Gastroesophageal sphincter (tissue), 4 donors: ENCODE measurements around the gene CEACAM6. TPM values are rescaled to one million over a fixed set of nuclear protein-coding genes. Genes with fewer than 3 reads are reported as not detected.

ENCODE experiments used
- ATAC-seq: fragments of 150-250 bp; one replicate; pipeline ENCODE4 v1.9.1; 2016; ENCODE audit warnings: mild to moderate bottlenecking, moderate library complexity
- H3K27ac ChIP-seq, 4 donors: fragments of 200-600 bp; sonication (generic) in 3 of 4; 1 replicate in 3 of 4; 2 replicates in 1 of 4; pipeline ENCODE4 v1.5.1; 2016 to 2019
- H3K27me3 ChIP-seq: fragments of 200-600 bp; sonication (generic); one replicate; pipeline ENCODE4 v1.5.1; 2019
- H3K36me3 ChIP-seq, 2 donors: fragments of 200-600 bp; sonication (generic); one replicate each; pipeline ENCODE4 v1.5.1; 2019; ENCODE audit warnings: control low read depth in 1 of 2
- H3K4me1 ChIP-seq, 3 donors: fragments of 200-600 bp; sonication (generic); 1 replicate in 2 of 3; 2 replicates in 1 of 3; pipeline ENCODE4 v1.5.1; 2016 to 2019; ENCODE audit warnings: control low read depth in 2 of 3
- H3K4me3 ChIP-seq, 2 donors: fragments of 200-600 bp; sonication (generic); one replicate each; pipeline ENCODE4 v1.5.1; 2019; ENCODE audit warnings: mild to moderate bottlenecking in 1 of 2, moderate library complexity in 1 of 2
- H3K9me3 ChIP-seq, 3 donors: fragments of 200-600 bp; sonication (generic); one replicate each; pipeline ENCODE4 v1.5.1; 2017 to 2019; ENCODE audit warnings: control low read depth in 2 of 3
- EP300 ChIP-seq: sonication (generic); formaldehyde crosslinking; IDR thresholded peaks from one replicate; pipeline ENCODE4 v1.6.1; 2017; ENCODE audit warnings: antibody characterized with exemption, mild to moderate bottlenecking
- POLR2A ChIP-seq, 2 donors: fragments of 450-650 bp; IDR thresholded peaks; one replicate each; pipeline ENCODE4 v1.6.1; 2017; ENCODE audit warnings: antibody characterized with exemption in 2 of 2, mild to moderate bottlenecking in 2 of 2, moderate library complexity in 1 of 2
- POLR2AphosphoS5 ChIP-seq: sonication (generic); formaldehyde crosslinking; IDR thresholded peaks from one replicate; pipeline ENCODE4 v1.6.1; 2017; ENCODE audit warnings: antibody characterized with exemption
- WGBS, 2 donors: methylation state at CpG; one replicate each; pipeline ENCODE4 v1.1.5; 2018; ENCODE audit warnings: low coverage in 1 of 2; 5-methylcytosine and 5-hydroxymethylcytosine counted together
- total RNA-seq, 4 donors: library from RNA; depleted of rRNA; stranded (reverse); fragments of >200 nt; gene quantifications; one replicate each; pipeline ENCODE4 v1.1.0, GENCODE V29; 2016
- TF ChIP-seq, protein P1 (sequence below), 4 experiments: fragments of 200-600 bp in 2 of 4; fragments of 450-650 bp in 2 of 4; sonication (generic) in 1 of 4; IDR thresholded peaks; one replicate each; pipeline ENCODE4 v1.5.1; 2017 to 2019; ENCODE audit warnings: antibody characterized with exemption in 4 of 4, mild to moderate bottlenecking in 2 of 4, moderate library complexity in 2 of 4

Gene CEACAM6
- total RNA-seq, 4 donors from 2014 or later = 0.78 to 30.2 TPM; not detected in 2

- 33 to 68% methylated on average over 1 to 3 of the region's 3 CpGs for WGBS, 2 donors
- Histone ChIP-seq H3K36me3 (no peaks in the 10 kb centered on the region), H3K4me3 (no peak overlapping the region), H3K27me3 (peaks cover 32% of the 10 kb centered on the region), H3K27ac (no peak overlapping the region), H3K9me3 (no peaks in the 10 kb centered on the region), H3K4me1 (no peaks in the 10 kb centered on the region)
- no peak for TF ChIP-seq EP300
- TF ChIP-seq POLR2A (IDR thresholded peaks at IDR 0.05) = no peak
- TF ChIP-seq, protein P1, sequence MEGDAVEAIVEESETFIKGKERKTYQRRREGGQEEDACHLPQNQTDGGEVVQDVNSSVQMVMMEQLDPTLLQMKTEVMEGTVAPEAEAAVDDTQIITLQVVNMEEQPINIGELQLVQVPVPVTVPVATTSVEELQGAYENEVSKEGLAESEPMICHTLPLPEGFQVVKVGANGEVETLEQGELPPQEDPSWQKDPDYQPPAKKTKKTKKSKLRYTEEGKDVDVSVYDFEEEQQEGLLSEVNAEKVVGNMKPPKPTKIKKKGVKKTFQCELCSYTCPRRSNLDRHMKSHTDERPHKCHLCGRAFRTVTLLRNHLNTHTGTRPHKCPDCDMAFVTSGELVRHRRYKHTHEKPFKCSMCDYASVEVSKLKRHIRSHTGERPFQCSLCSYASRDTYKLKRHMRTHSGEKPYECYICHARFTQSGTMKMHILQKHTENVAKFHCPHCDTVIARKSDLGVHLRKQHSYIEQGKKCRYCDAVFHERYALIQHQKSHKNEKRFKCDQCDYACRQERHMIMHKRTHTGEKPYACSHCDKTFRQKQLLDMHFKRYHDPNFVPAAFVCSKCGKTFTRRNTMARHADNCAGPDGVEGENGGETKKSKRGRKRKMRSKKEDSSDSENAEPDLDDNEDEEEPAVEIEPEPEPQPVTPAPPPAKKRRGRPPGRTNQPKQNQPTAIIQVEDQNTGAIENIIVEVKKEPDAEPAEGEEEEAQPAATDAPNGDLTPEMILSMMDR (IDR thresholded peaks at IDR 0.05) = no peak
- no peak for ATAC-seq
Measured at GRCh38 chr19:41739361-41739760, 16.0 kb upstream of the CEACAM6 start.

GRCh38 chr19:41740415-41741243, 14.7 kb upstream of the CEACAM6 start:
- H3K27ac ChIP-seq = no peak overlapping the region
- no peaks in the 10 kb centered on the region for H3K36me3 ChIP-seq
- H3K4me1 ChIP-seq = no peaks in the 10 kb centered on the region
- 37 to 66% methylated on average over 4 to 5 of the region's 5 CpGs for WGBS, 2 donors
- peaks cover 38% of the 10 kb centered on the region for H3K27me3 ChIP-seq
- H3K9me3 ChIP-seq = no peaks in the 10 kb centered on the region
- H3K4me3 ChIP-seq = no peak overlapping the region
- TF ChIP-seq, protein P1 (IDR thresholded peaks at IDR 0.05) = no peak
- ATAC-seq = no peak

- WGBS, 2 donors = 66 to 79% methylated on average over 2 of the region's 2 CpGs
- Histone ChIP-seq H3K27ac (no peak overlapping the region), H3K4me1 (no peaks in the 10 kb centered on the region), H3K9me3 (no peaks in the 10 kb centered on the region), H3K27me3 (peaks cover 40% of the 10 kb centered on the region), H3K36me3 (no peaks in the 10 kb centered on the region), H3K4me3 (no peak overlapping the region)
- no peak for TF ChIP-seq EP300
- no peak for TF ChIP-seq POLR2A (IDR thresholded peaks at IDR 0.05)
- TF ChIP-seq POLR2AphosphoS5 = no peak
- TF ChIP-seq, protein P1 (IDR thresholded peaks at IDR 0.05) = no peak
- no peak for ATAC-seq
Measured at GRCh38 chr19:41741244-41741554, 14.1 kb upstream of the CEACAM6 start.

DNA sequence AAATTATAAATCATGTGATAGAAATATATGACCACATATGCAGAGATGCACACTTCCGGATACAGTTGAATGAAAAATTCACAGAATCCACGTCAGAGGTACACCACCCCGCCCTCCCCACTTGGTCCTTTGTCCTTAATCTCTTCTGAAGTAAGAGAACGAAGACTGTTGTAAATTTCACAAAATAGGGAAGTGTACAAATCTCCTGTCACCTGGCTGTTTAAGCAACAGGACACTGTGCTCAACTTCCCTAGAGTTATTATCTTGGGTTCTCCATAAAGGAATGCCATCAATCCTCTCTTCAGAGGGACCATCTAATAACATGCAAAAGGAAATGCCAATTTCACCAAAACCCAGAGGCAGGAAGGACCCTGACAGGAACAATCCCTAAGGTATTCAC, 10.5 kb upstream of the CEACAM6 start:
- no peaks in the 10 kb centered on the region for H3K4me1 ChIP-seq
- no peaks in the 10 kb centered on the region for H3K36me3 ChIP-seq
- 50 to 78% methylated on average over 4 of the region's 4 CpGs for WGBS, 2 donors
- no peak for ATAC-seq
- no peak overlapping the region for H3K27ac ChIP-seq
- no peak for TF ChIP-seq EP300
- TF ChIP-seq, protein P1 (IDR thresholded peaks at IDR 0.05) = no peak
- no peak for TF ChIP-seq POLR2A (IDR thresholded peaks at IDR 0.05)
- no peak for TF ChIP-seq POLR2AphosphoS5
- no peak overlapping the region for H3K4me3 ChIP-seq
- H3K9me3 ChIP-seq = no peaks in the 10 kb centered on the region
- H3K27me3 ChIP-seq = peaks cover 55% of the 10 kb centered on the region

DNA sequence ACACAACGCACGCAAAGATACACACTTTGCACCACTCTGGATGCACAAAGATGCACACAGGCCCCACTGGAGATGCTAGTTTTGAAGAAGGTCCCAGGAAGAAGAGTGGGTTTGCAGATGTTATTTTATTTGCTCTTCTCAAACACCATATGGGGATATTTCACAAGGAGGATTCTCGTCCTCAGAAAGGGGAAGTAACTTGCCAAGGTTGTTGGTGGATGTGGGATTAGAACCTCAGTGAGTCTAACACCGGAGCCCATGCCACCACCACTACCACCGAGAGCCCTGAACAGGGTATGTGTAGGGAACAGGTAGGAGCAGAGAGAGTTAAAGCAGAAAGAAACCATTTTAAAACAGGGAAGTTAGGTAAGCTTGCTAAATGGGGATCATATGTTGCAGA, 9.6 kb upstream of the CEACAM6 start:
- Histone ChIP-seq H3K4me1 (no peaks in the 10 kb centered on the region), H3K4me3 (no peak overlapping the region), H3K27me3 (peaks cover 58% of the 10 kb centered on the region), H3K9me3 (no peaks in the 10 kb centered on the region), H3K27ac (no peak overlapping the region), H3K36me3 (no peaks in the 10 kb centered on the region)
- ATAC-seq = no peak
- 66 to 78% methylated on average over 5 of the region's 5 CpGs for WGBS, 2 donors
- TF ChIP-seq POLR2AphosphoS5 (no peak), EP300 (no peak), POLR2A (IDR thresholded peaks at IDR 0.05) (no peak)
- TF ChIP-seq, protein P1 (IDR thresholded peaks at IDR 0.05) = no peak
